ENCODE data around the gene BAD.

Gene BAD

DNA sequence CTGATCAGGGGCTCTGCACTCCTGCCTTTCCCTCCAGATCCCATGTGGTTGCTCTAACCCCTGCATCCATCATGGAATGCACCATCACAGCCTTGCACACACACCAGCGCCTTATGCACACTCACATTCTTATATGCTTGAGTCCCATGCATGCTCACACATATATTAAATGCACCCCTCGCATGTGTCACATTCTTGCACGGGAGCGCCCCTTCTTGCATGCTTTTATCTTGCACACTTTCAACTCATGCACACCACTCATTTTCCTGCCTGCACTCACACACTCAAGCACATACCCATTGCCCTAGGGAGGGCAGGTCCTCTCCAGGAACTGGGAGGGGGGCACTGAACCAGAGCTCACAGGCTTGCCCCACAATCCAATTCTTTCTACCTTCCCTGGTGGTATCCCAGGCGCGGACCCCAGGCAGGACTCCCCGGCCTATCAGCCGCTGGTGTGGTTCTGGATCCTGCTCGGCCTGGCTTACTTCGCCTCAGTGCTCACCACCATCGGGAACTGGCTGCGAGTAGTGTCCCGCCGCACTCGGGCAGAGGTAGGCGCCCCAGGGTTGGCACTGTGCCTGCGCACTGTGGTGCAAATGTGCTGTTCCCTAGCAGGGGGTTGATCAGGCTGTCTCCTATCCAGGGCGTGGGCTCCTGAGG lies 13.4 kb upstream of the BAD start:
- Mint-ChIP-seq H3K9me3 (no peaks in the 10 kb centered on the region), H3K4me3 (no peak overlapping the region), H3K27ac (ENCODE audit: low read depth) (no peak overlapping the region), H3K27me3 (peaks cover 83% of the 10 kb centered on the region), H3K36me3 (ENCODE audit: insufficient read depth) (peaks cover 1% of the 10 kb centered on the region), H3K4me1 (peaks cover 12% of the 10 kb centered on the region)
- DNase-seq (ENCODE audit: low spot score in 2 of 2), result no peak
- ATAC-seq (replicated peaks; ENCODE audit: extremely low read depth, poor library complexity, severe bottlenecking), result no peak

DNA sequence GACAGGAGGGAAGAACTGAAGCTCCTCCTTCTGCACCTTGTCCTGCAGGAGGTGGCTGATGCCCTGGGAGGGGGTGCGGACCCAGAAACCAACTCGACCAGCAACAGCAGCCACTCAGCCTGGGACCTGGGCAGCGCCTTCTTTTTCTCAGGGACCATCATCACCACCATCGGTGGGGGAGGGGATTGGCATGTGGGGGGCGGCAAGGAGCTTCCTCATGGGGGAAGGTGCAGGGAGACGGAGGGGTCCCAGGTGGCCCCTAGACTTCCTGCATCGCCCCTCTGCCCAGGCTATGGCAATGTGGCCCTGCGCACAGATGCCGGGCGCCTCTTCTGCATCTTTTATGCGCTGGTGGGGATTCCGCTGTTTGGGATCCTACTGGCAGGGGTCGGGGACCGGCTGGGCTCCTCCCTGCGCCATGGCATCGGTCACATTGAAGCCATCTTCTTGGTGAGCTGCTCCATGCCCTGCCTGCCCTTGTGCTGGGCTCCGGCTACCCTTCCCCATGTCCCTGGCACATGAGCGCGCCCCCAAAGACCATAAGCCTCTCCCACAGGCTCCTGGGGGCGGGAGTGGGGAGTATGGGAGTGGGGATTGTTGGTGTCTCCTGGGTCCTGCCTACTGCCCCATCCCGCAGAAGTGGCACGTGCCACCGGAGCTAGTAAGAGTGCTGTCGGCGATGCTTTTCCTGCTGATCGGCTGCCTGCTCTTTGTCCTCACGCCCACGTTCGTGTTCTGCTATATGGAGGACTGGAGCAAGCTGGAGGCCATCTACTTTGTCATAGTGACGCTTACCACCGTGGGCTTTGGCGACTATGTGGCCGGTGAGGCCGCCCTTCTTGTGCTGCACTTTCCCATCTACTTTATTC lies 12.6 kb upstream of the BAD start:
- Mint-ChIP-seq H3K9me3 (no peaks in the 10 kb centered on the region), H3K27ac (ENCODE audit: low read depth) (no peak overlapping the region), H3K27me3 (peaks cover 91% of the 10 kb centered on the region), H3K36me3 (ENCODE audit: insufficient read depth) (peaks cover 1% of the 10 kb centered on the region), H3K4me1 (peaks cover 17% of the 10 kb centered on the region), H3K4me3 (no peak overlapping the region)
- no peak for ATAC-seq (replicated peaks; ENCODE audit: extremely low read depth, poor library complexity, severe bottlenecking)
- DNase-seq (ENCODE audit: low spot score in 2 of 2), result no peak

DNA sequence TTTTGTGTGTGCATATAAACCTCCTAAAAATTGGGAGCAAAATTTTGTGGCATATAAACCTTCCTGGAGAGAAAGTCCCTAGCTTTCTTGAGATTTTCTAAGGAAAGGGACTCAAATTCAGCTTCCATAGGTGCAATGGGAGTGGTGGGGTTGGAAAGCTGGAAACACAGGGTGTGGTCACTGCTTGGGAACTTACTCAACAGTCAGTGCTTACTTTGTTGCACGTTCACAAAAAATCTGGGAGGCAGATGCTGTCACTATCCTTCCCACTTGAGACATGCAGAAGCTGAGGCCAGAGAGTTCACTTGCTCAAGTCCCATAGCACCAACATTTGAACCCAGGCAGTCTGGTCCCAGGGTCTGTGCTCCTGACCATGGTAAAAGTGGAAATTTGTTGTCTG lies 11.8 kb upstream of the BAD start:
- no peak overlapping the region for H3K27ac Mint-ChIP-seq (ENCODE audit: low read depth)
- peaks cover 17% of the 10 kb centered on the region for H3K4me1 Mint-ChIP-seq
- peaks cover 91% of the 10 kb centered on the region for H3K27me3 Mint-ChIP-seq
- H3K36me3 Mint-ChIP-seq (ENCODE audit: insufficient read depth), result peaks cover 1% of the 10 kb centered on the region
- no peak for ATAC-seq (replicated peaks; ENCODE audit: extremely low read depth, poor library complexity, severe bottlenecking)
- no peak for DNase-seq (ENCODE audit: low spot score in 2 of 2)
- H3K4me3 Mint-ChIP-seq, result no peak overlapping the region
- H3K9me3 Mint-ChIP-seq, result no peaks in the 10 kb centered on the region

DNA sequence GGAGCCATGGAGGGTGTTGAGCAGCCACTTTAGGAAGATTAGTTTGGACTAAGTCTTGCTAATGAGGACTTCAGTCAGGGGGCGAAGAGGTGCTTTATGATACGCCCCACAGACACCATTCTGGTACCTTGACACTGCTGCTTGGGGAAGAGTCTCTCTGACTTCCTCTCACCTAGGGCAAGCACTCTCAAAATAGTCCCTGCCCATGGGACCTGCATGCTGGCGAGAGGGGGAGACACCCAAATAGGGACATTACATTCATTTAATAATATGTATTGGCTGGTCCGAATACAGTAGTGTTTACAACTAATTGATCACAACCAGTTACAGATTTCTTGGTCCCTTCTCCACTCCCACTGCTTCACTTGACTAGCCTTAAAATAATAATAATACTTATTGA lies 11.3 kb upstream of the BAD start:
- DNase-seq (ENCODE audit: low spot score in 2 of 2) (no peak), ATAC-seq (replicated peaks; ENCODE audit: extremely low read depth, poor library complexity, severe bottlenecking) (no peak)
- H3K9me3 Mint-ChIP-seq, result no peaks in the 10 kb centered on the region
- H3K36me3 Mint-ChIP-seq (ENCODE audit: insufficient read depth), result no peaks in the 10 kb centered on the region
- peaks cover 17% of the 10 kb centered on the region for H3K4me1 Mint-ChIP-seq
- peaks cover 90% of the 10 kb centered on the region for H3K27me3 Mint-ChIP-seq
- no peak overlapping the region for H3K4me3 Mint-ChIP-seq
- H3K27ac Mint-ChIP-seq (ENCODE audit: low read depth), result no peak overlapping the region

DNA sequence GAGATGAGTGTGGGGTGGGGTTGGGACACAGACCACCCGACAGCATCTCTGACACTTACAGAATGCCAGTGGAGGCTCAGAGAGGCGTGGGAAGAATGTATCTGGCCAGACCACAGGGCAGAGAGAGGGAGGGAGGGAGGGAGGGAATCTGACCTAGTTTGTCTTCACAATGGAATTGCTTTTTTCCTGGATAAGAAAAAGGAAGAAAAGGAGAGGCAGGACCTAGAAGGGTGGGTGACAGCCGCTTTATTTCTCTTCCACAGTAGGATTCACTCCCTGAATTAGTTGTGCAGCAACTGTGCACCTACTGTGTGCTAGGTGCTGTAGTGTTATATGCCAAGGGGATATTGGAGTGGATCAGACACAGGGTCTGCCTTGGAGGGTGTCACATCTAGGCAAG lies 10.3 kb upstream of the BAD start:
- ATAC-seq (replicated peaks; ENCODE audit: extremely low read depth, poor library complexity, severe bottlenecking) (no peak), DNase-seq (ENCODE audit: low spot score in 2 of 2) (no peak)
- Mint-ChIP-seq H3K27me3 (peaks cover 86% of the 10 kb centered on the region), H3K36me3 (ENCODE audit: insufficient read depth) (no peaks in the 10 kb centered on the region), H3K4me1 (peaks cover 12% of the 10 kb centered on the region), H3K27ac (ENCODE audit: low read depth) (no peak overlapping the region), H3K4me3 (no peak overlapping the region), H3K9me3 (no peaks in the 10 kb centered on the region)

DNA sequence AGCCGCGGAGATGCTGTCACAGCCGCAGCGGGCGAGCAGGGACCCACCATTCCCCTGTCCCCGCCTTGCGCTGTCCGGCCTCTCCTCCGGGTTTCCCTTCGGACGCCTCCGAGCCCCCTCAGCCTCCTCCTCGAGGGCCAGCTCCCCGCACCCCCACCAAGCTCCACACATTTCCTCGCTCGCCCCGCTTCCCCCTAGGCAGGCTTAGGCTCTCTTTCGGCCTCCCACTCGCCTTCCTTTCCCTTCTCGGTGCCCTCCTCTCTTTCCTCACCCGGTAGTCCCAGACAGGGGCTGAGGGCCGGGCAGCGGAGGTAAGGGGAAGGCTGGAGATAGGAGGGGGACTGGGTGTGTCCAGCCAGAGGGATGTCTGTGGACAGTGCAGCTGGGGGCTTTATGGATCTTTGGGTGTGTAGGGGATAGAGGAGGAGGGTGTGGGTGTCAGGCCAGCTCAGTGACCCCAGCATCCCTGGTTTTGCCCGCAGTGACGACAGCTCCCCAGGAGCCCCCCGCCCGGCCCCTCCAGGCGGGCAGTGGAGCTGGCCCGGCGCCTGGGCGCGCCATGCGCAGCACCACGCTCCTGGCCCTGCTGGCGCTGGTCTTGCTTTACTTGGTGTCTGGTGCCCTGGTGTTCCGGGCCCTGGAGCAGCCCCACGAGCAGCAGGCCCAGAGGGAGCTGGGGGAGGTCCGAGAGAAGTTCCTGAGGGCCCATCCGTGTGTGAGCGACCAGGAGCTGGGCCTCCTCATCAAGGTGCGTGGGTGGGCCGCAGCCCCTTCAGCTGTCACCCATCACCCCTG lies 8.2 kb upstream of the BAD start:
- Mint-ChIP-seq H3K4me3 (peak overlapping the region; percentile 66), H3K4me1 (peaks cover 13% of the 10 kb centered on the region), H3K27ac (ENCODE audit: low read depth) (no peak overlapping the region), H3K9me3 (no peaks in the 10 kb centered on the region), H3K27me3 (peaks cover 65% of the 10 kb centered on the region), H3K36me3 (ENCODE audit: insufficient read depth) (no peaks in the 10 kb centered on the region)
- ATAC-seq (replicated peaks; ENCODE audit: extremely low read depth, poor library complexity, severe bottlenecking) (no peak), DNase-seq (ENCODE audit: low spot score in 2 of 2) (no peak)

DNA sequence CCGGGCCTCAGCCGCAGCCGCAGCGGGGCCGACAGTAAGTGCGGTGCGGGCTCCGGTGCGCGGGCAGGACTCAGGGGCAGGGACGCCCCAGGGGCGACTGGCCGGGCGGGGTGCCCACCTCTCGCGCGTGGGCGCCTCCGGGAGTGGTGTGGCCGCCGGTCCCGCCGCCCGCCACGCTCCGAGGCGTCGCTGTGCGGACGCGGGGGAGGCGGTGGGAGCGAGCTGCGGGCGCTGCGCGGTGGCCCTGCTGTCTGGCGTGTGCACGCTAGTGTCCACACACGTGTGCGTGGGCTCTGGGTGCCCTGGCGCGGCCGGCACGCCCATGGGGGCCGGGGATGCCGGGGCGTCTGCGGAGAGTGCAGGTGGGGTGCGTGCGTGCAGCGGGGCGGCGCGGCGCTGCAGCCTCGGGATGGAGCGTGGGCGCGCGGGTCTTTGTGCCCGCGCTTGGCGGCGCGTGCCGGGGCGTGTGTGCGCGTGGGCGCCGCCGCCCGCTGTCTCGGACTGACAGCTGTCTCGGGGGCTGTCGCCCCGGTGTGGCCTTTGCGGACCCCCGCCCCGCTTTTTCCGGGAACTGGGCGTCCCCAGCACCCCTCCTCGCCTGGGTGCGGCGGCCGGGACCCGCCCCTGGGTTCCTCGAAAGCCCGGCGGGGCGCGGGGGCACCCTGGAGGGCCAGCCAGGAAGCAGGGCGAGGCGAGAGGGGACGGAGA lies 7.4 kb upstream of the BAD start:
- H3K27me3 Mint-ChIP-seq, result peaks cover 58% of the 10 kb centered on the region
- peaks cover 14% of the 10 kb centered on the region for H3K4me1 Mint-ChIP-seq
- H3K9me3 Mint-ChIP-seq, result no peaks in the 10 kb centered on the region
- ATAC-seq (replicated peaks; ENCODE audit: extremely low read depth, poor library complexity, severe bottlenecking) (peak; percentile 48), DNase-seq (ENCODE audit: low spot score in 2 of 2) (no peak)
- no peak overlapping the region for H3K27ac Mint-ChIP-seq (ENCODE audit: low read depth)
- H3K4me3 Mint-ChIP-seq, result peak overlapping the region; percentile 66
- no peaks in the 10 kb centered on the region for H3K36me3 Mint-ChIP-seq (ENCODE audit: insufficient read depth)

DNA sequence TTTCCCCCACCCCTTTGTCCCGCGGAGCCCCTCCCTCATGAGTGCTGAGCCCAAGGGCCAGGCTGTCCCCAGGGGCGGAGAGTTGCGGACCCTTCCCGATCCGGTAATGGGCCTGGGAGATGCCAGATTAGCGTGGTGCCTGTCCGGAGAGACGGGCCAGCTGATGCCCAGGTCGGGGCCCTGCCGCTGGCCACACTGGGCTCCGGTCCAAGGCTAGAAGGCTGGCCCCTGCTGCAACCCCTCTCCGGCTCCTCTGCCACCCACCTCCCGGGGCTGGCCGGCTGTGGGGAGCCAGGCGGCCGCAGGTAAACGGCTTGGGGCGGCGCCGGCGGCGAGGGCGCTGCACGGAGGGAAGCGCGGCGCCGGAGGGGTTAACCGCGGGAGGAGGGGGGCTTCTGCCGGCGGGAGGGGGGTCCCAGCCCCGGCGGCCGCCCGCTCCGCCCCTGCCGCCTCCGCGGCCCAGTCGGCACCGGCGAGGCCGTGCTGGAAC lies 6.8 kb upstream of the BAD start, which contains the start of gene KCNK4:
Gene KCNK4, plus strand, starts transcription at position 41 of the 490 bp plus-strand sequence. CDS start 1,717 bp downstream, outside the sequence.
- H3K4me1 Mint-ChIP-seq, result peaks cover 20% of the 10 kb centered on the region
- peaks cover 52% of the 10 kb centered on the region for H3K27me3 Mint-ChIP-seq
- H3K27ac Mint-ChIP-seq (ENCODE audit: low read depth), result no peak within 1 kb of the TSS
- H3K36me3 Mint-ChIP-seq (ENCODE audit: insufficient read depth), result no peaks in the 10 kb centered on the region
- DNase-seq (ENCODE audit: low spot score in 2 of 2) (no peak), ATAC-seq (replicated peaks; ENCODE audit: extremely low read depth, poor library complexity, severe bottlenecking) (no peak)
- H3K9me3 Mint-ChIP-seq, result no peaks in the 10 kb centered on the region
- peak within 1 kb of the TSS; percentile 72 for H3K4me3 Mint-ChIP-seq

DNA sequence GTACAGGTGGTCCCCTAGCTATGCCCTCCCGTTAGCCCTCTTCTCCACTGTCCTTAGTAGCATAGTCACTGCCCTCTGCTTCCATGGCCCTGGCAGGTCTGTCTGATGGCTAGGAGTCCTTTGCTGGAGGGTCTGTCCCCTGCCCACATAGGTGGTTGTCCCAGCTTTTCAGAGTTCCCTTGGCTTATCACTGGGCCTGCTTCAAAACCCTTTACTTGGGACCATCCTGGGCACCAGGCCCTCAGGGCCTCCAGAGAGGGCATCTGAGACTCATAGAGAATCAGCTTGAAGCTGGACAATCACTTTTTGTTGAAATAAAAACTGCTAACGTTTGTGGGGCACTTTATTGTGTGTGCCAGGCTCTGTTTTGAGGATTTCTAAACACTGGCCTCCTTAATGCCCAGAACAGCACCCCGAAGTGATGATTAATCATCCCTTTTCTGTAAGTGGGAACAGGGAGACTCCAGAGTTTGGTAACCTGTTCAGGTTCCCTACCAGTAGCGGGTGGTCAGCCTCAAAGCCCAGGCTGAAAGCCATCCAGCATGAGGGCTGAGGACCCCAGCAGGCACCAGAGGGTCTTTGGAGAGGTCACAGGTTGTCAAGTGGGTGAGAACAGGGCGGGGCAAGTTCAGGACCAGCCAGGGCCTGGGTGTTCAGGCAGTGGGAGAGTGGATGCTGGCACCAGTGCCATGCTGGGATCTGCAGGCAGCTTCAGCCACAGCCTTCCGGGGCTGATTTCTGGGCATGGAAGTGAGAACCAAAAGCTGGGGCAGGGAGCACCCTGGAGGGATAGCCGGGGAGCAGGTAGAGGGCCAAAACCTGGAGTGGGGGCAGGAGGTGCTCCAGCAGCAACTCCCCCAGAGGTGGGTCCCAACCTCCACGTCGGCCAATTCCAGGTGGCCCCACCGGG lies 6.1 kb upstream of the BAD start:
- peak overlapping the region; percentile 72 for H3K4me3 Mint-ChIP-seq

DNA sequence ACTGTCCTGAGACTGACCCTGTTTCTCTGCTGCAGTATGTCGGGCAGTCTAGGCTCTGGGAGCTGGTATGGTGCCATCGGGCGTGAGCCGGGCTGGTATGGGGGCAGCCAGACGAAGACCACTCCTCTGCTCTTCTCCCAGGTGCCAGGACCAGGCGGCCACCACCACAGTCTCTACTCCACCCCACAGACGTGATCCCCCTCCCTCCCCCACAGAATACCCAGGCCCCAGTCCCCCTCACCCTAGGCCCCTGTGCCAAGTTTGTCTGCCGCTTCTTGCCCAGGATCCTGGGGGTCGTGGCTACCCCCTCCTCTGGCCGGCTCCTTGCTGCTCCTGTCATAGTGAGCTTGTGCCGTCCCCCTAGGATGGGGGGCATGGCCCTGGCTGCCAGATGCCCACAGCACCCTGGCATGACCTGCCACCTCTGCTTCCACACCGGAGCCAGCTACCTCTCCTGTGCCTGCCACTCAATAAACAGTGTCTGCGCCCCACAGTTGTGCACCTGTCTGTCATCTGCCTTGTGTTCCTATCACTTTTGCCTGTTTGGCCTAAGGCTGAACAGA lies 4.6 kb upstream of the BAD start:
- H3K9me3 Mint-ChIP-seq, result no peaks in the 10 kb centered on the region
- peaks cover 29% of the 10 kb centered on the region for H3K27me3 Mint-ChIP-seq
- no peak overlapping the region for H3K27ac Mint-ChIP-seq (ENCODE audit: low read depth)
- H3K36me3 Mint-ChIP-seq (ENCODE audit: insufficient read depth), result peaks cover 6% of the 10 kb centered on the region
- peaks cover 25% of the 10 kb centered on the region for H3K4me1 Mint-ChIP-seq
- H3K4me3 Mint-ChIP-seq, result no peak overlapping the region
- ATAC-seq (replicated peaks; ENCODE audit: extremely low read depth, poor library complexity, severe bottlenecking) (no peak), DNase-seq (ENCODE audit: low spot score in 2 of 2) (no peak)

More for the DNA sequence above, 6.1 kb upstream of the BAD start:
- Mint-ChIP-seq H3K27me3 (peaks cover 45% of the 10 kb centered on the region), H3K9me3 (no peaks in the 10 kb centered on the region), H3K27ac (ENCODE audit: low read depth) (no peak overlapping the region), H3K36me3 (ENCODE audit: insufficient read depth) (peaks cover 1% of the 10 kb centered on the region), H3K4me1 (peaks cover 23% of the 10 kb centered on the region)
- no peak for DNase-seq (ENCODE audit: low spot score in 2 of 2)
- ATAC-seq (replicated peaks; ENCODE audit: extremely low read depth, poor library complexity, severe bottlenecking), result no peak

DNA sequence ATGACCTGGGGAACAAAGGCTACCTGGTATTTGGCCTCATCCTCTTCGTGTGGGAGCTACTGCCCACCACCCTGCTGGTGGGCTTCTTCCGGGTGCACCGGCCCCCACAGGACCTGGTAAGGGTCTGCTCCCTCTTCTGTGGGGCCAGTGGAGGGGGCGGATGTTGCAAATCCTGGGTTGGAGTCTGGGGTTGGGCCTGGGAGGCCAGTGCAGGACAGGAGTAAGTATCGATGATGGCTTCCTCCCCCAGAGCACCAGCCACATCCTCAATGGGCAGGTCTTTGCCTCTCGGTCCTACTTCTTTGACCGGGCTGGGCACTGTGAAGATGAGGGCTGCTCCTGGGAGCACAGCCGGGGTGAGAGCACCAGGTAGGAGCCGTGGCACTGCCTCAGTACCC lies 3.9 kb upstream of the BAD start:
- peak overlapping the region; percentile 23 for H3K4me3 Mint-ChIP-seq
- H3K9me3 Mint-ChIP-seq, result no peaks in the 10 kb centered on the region
- H3K27ac Mint-ChIP-seq (ENCODE audit: low read depth), result no peak overlapping the region
- peaks cover 22% of the 10 kb centered on the region for H3K27me3 Mint-ChIP-seq
- peaks cover 6% of the 10 kb centered on the region for H3K36me3 Mint-ChIP-seq (ENCODE audit: insufficient read depth)
- no peak for DNase-seq (ENCODE audit: low spot score in 2 of 2)
- H3K4me1 Mint-ChIP-seq, result peaks cover 29% of the 10 kb centered on the region
- ATAC-seq (replicated peaks; ENCODE audit: extremely low read depth, poor library complexity, severe bottlenecking), result no peak

Measured in central memory CD8-positive, alpha-beta T cell (primary cell).